Activated effector memory CD4-positive, alpha-beta T cell treated with anti-CD3 and anti-CD28 coated beads, Interleukin-2, amount 50 U/mL, for 16 hours (primary cell): ENCODE measurements around the gene SS18L1.

Experiments
- DNase-seq: peaks from one replicate; pipeline ENCODE4 v3.0.0-alpha.2; 2020

The SS18L1 gene

DNA sequence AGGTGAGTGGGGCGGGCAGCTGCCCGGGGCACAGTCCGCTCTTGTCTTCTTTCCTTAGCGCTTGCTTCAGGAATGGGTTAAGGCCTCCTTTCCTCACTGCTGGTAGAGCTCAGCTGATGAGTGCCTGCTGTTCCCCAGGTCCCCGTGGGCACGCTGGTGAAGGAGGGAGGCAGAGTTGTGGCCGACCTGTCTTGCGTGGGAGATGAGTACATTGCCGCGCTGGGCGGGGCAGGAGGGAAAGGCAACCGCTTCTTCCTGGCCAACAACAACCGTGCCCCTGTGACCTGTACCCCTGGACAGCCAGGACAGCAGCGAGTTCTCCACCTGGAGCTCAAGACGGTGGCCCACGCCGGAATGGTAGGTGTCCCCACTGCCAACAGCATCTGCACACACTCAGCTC, 54.9 kb downstream of the SS18L1 start:
- no peak for DNase-seq

DNA sequence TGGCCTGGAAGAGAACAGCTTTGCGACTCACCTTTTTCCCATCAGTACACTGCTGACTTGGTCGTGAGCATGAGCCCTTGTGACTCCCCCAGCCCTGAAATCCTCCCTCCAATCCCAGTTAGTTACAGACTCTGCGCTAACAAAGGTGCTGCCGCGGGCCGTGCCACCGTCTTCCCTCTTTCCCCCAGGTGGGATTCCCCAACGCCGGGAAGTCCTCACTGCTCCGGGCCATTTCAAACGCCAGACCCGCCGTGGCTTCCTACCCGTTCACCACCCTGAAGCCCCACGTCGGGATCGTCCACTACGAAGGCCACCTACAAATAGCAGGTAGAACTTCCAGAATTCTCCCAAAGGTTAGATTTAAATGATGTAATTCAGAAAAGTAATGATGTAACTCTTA, 55.4 kb downstream of the SS18L1 start:
- DNase-seq = no peak

DNA sequence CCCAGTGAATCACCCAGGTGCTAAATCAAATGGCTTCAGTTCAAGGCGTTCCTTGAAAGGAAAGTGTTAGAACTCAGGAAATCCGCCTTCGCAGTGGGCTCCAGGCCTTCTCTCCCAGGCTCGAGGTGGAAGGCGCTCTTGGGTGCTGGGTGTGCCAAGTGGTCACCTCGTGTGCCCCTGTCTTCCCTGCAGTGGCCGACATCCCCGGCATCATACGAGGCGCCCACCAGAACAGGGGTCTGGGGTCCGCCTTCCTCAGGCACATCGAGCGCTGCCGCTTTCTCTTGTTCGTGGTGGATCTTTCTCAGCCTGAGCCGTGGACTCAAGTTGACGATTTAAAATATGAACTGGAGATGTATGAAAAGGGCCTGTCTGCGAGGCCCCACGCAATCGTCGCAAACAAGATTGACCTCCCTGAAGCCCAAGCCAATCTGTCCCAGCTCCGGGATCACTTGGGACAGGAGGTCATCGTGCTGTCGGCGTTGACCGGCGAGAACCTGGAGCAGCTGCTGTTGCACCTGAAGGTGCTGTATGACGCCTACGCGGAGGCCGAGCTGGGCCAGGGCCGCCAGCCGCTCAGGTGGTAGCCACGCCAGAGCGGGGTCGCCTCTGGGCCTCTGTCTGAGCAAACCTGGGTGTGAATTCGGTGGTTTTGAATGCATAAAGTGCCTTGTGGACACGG, 57.1 kb downstream of the SS18L1 start:
- no peak for DNase-seq

DNA sequence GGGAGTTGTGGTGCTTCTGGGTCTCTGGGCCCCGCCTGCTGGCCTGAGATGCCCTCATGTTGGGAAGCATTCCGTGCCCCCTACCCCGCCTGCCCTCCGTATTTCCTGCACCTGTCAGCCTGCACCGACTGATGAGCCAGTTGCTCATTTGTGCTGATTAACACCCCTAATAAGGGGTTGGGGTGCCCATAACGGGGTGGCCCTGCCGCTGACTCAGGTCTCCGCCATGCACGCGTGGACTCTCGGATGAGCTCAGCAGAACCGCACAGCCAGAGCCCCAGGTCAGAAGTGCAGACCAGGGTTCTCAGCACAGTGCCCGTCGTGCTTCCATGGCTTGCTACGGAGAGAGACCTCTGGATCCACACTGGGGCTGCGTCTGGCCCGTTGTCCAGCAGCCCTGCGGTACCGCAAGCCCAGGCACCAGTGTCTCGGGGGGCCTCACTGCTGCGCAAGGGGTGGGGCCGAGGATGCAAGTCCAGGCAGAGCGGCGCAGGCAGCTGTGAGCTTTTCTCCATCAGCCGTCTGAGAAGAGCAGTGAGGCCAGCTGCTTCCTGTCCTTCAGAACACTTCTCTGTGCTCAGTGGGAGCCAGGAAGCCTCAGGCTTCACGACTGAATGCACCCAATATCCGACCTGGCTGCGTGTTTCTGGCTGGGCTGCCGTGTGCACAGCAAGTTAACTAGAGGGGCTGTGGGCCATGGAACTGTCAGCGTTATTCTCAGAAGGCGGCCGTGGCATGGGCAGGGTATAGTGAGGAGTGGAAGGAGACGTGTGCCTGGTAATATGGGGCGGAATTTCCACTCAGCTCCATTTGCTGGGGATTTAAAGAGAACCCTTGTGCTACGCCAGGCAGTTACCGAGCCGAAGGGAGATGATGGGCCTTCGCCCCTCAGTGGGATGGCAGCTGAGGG, 57.9 kb downstream of the SS18L1 start:
- no peak for DNase-seq

DNA sequence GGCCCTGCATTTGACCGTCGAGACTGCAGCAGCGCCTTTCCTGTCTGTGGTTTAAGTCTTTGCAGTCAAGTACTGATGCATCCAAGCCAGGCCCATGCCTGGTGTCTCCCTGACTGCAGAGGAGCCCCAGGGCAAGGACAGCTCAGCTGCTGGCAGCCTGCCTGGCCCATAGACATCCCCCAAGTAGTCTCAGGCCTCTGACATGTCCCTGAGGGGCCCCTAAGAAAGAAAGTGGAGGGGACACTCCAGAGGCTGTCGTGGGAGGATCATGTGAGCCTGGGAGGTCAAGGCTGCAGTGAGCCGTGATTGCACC, 58.5 kb downstream of the SS18L1 start:
- DNase-seq = no peak

DNA sequence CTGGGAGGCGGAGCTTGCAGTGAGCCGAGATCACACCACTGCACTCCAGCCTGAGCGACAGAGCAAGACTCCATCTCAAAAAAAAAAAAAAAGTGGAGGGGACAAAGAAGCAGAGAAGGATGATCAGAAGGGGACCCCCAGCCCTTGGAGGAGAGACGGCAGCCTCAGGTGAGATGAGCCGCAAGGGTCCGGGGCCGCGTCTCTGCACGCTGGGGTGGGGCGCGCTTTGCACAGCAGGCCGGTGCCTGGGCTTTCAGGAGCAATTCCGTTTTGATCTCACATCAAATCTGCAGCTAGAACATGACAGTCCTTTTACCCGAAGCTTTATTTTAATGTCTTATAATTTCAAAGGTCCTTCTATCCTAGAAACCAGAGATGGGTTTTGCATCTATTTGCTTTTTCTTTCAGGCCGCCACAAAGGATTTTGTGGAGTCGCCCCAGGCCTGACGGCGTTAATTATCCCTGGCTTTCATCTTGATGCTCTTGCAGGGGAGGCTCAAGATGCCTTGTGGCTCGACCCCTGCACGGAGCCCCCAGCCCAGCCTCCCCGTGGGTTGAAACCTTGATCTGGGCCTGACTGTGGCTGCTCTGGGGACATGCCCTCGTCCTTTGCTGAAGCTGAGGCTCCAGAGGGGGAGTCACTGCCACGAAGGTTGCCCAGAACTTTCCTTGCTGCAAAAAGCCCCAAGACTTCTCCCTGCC, 59.3 kb downstream of the SS18L1 start:
- DNase-seq = no peak

DNA sequence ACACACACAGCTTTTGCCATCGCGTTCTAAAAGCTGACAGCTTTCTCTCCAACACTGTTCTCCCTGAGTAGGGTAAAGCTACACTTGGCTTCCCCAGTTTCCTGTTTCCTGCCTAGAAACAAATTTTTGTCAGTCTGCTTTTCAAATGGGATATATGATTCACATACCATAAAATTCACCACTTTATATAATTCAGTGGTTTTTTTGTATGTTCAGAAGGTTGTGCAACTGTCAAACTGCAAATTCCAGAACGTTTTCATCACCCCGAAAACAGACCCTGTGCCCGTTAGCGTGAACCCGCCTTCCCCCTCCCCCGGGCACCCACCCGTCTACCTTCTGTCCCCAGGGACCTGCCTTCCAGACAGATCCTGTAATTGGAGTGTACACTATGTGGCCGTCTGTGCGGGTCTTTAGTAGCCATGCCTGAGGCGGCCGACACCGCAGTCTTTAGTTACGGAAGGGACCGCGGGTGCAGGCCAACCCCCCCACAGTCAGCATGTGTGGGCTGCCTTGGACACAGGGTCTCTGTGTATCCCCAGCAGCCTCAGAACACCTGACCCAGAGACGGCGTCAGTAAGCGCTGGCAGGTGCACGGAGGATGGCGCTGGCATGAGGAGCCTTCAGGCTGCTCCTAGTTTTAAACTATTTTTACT, 59.9 kb downstream of the SS18L1 start:
- no peak for DNase-seq

DNA sequence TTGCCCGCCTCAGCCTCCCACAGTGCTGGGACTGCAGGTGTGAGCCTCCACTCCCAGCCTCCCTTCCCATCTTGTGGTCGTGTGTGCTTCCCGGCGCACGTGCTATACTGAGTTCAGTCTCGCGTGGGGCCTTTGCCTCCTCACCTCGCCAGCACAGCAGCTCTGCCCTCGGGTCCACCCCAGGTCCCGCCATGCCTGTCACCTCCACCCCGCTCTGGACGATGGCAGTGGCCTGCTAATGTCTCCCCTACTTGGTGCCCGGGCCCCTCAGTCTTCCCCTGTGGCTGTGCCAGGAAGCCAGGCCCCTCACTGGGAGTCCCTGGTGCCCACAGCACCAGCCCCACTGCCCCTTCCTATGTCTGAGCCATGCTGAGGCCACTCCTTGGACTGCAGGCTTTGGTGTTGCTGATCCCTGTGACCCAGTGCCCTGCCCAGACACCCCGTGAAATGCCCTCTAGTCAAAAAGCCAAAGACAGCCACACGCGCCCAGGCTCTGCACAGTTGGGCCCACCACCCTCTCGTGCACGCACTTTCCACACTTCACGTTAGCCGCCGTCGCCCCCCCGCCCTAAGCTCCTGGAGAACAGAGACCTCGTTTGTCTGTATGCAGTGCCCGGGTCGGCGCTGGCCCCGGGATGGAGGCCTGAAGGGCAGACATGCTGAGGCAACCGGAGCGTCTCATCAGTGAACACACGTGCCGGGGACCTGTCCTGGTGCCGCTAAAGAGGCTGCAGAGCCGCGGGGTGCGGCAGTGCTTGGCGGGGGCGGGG, 62.2 kb downstream of the SS18L1 start:
- no peak for DNase-seq

DNA sequence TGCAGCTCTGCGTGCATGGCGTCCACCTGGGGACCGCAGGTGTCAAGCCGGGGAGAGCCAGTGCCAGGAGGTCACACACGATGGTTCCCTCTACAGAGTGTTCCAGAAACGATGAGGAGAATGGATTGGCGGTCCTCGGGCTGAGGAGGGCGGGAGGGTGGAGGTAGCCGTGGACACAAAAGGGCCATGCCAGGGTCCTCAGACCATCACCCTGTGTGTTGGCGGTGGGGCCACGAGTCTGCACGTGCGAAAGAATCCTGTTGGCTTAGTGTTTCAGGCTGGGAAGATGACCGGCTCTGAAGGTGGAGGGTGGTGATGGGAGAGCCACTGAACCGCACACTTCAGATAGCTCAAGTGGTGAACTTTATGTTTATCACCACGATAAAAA, 62.8 kb downstream of the SS18L1 start:
- DNase-seq = no peak

DNA sequence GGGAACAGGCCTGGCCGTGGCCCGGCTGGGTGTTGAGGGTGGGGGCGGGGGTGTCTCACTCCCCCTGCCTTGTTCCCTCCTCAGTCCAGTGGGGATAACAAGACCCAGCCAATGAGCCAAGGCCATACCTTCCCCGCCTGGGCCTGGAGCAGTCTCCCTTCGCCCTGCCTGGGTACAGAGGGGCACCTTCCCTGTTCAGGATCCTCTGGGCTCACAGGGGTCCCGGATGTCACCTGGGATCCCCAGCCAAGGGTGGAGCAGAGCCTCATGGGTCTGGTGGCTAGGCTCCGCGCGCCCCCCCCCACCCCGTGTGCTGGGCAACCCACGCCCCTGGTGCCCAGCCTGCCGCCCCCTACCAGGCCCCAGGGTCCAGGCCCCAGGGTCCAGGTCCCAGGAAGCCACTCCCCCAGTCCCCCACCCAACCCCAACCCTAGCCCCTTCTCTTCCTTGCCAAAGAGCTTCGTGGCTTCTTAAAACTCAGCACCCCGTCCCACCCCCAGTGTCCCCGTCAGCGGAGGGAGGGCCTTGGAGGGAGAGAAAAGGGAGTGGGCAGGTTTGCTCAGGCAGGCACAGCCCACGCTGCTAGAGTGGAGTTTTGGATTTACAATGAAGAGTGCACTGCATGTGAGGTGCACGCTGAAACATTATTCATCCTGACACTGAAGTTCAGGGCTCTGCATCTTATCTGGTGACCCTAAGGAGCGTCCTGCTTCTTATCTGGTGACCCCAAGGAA, 64.7 kb downstream of the SS18L1 start:
- no peak for DNase-seq

DNA sequence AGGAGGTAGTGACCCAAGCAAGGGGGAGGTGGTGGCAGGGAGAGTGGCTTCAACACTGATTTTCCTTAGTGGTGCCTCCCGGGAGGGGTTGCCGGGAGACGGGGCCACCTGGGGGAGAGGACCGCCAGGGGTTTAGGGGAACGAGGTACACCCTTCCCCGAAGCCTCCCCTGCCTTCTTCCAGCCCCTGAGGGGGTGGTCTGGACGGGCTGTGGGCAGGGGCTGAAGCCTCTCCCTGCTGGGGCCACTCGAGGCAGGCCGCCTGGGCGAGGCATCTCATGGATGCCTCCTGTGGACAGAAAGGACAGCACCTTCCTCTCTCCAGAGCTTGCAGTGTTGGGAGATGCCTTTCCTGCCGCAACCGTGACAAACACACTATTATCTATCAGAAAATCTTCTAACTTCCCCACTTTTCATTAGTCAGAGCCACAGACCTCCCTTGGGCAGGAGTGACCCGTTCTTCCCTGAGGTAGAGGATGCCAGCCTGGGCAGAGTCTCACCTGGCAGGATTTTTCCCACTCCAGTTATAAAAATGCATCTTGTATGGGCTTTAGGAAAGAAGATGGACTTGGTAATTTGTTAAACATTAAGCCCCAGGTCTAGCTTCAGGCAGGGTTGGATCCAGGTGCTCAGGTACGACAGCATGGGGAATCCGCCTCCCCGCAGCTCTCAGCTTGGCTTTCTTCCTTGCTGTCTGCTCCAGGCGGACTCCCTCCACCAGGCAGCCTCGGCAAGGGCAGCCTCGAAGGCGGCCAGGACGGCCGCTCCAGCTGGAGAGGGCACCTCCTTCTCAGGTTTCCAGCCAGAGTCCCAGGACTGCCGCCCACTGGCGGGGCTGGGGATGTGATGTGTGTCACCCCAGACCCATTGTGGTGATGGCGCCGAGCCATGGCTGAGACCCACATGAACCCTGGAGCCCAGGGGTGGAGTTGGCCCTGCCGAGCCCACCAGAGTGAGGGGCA, 65.5 kb downstream of the SS18L1 start:
- no peak for DNase-seq

DNA sequence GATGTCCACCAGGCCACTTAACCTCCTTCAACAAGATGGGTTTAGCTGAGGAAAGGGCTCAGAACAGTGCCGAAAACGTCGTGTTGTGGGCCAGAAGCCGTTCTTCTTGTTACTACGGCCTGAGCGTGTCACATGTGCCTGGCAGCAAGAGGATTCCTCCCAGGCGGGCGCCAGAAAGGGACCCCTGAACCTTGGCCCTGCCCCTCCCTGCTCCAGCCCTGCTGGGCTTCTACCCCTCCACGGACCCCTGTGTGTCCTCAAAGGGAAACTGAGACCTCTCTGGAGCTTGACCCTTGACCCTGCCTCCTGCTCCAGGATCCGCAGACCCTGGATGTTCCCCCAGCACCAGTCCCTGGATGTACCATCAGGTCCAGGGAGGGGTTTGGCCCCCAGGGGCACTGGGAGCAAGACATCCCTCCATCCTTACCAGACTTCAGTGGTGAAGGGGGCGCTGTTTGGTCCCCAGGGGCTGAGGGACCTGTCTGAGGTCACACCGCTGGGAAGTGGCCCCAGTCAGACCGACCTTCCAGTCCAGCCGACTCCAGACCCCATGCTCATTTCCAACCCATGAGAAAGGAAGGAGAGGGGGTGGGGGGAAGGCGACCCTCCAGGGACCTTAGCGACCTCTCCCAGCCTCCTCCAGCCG, 66.4 kb downstream of the SS18L1 start:
- DNase-seq = no peak

DNA sequence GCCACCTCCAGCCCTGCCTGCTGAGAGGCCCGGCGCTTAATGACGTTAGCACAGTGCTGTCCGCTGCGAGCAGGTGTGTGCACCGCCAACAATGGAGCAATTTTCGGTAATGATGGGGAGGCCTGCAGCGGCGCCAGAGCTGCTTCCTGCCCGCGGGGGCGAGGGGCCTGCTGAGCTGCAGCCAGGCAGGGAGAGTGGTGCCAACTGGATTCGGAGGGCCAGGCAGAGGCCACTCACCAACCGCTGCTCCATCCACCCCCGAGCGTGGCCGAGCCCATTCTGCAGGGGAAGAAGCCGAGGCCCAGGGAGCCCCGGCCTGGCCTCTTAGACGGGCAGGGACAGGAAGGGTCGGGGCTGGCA, 66.9 kb downstream of the SS18L1 start:
- DNase-seq = no peak

DNA sequence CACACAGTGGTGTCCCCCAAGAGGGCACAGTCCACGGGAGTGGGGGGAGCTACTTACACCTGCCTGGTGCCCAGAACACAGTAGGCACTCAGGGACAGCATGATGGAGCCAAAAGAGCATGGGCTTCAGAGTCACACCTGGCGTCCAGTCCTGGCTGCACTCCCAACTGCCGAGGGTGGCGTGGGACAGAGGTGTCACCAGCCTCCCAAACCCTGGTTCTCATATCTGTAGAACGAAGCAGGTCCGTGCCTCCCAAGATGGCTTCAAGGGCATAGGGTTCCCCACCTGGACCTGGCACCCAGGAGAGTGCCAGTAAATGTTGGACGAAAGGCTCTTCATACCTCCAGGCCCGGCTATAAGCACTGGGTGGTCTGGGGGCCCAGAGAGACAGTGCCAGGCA, 67.6 kb downstream of the SS18L1 start:
- no peak for DNase-seq

DNA sequence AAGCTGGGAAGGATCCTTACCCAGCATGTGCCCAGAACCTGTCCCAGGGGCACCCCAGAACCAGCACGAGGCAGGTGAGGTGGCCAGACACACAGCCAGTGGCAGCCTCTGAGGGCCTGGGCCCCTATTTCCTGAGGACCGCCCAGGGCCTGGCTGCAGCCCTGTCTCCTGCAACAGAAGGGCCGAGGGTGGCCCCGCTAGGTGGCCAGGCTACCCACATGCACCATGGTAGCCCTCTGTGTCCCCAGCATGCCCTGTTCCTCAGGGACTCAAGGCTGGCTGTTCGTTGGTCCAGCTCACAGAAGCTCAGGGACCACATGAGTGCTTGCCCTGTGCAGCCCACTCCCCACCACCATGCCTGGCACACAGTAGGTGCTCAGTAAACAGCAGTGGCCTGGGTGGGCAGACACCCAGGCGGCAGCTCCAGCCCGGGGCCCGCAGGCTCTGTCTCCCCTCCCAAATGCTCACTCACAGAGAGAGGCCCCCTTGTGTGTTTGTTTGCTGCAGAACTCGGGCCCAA, 68.3 kb downstream of the SS18L1 start:
- DNase-seq = no peak

DNA sequence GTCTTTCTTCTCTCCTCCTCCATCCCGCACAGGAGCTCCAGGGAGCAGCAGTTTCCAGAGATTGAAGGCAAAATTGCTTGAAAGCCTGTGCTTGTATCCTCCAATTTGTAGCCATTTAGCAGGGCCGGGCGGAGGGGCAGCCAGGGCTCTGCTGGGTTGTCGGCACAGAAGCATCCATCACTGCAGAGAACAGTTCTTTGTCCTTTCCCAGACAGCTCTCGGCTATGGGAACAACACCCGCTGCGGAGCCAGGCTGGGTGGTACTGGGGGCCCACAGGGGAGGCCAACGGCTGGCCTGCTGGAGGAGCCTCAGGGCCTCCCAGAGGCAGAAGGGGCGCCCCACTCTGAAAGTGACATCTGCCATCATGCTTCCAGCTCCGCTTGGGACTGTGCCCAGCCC, 68.7 kb downstream of the SS18L1 start:
- no peak for DNase-seq

DNA sequence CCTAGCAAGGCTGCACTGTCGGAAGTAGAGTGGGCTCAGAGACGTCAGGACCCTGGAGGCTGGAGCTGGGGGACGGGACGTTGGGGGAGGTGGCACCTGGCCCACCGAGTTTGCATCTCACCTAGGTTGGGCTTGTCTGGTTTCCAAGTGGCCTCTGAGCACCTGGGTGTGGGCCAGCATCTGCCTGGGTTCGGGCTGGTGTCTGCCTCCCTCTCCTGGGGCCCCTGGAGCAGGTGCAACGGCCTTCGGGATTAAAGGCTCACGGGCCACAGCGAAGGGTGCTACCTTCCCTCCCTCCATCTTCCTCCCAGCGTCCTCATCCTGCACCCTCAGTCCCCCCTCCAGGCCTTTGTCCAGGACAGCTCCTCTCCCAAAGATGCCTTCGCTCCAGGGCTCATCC, 70.5 kb downstream of the SS18L1 start:
- no peak for DNase-seq

DNA sequence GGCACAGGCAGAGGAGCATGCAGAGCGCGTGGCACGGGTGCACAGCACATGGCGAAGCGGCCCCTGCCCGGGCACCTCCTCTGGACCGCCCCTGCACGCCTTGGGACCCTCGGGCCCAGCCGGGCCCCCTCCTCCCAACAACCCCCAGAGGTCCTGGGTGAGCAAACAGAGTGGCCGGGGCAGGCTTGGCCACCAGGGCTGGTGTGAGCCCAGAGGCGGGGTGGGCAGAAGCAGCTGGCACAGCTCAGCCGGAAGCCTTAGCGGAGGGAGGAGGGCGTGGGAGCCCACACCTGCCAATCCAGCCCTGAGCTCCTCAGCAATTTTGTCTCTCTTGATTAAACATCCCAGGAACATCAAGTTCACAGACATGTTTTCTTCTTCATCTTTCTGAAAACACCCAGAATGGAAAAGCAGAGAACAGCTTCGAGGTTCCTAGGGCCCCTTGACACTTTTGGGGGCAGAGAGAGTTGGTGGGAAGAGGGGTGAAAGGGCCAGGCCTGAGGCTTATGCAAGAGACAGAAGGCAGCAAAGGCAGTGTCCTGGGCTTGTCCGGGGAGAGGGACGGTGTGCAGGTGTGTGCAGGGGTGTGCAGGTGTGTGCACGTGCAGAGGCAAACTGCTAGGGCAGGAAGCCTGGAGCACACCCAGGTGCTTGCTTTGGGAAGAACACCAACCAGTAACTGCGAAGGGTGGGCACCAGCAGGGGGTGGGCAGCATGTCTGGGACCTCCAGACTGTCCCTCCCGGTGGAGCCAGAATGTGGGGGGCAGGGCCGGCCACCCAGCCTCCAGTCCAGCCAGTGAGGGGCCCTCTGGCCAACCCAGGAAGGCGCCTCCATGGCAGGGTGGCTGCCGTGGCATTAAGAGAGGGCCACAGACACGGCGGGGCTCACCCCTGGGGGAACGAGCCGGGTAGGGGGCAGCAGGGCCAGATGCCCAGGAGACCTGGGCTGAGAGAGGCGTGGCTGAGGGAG, 71.7 kb downstream of the SS18L1 start:
- DNase-seq = no peak
